Ishikawa (cell line): Measurements from ENCODE around the gene TCF15.

ENCODE experiments used
- CEBPB ChIP-seq: IDR thresholded peaks from 2 replicates; pipeline ENCODE4 v1.6.1; 2012
- EP300 ChIP-seq: IDR thresholded peaks from 2 replicates; pipeline ENCODE4 v1.6.1; 2012; ENCODE audit warnings: borderline replicate concordance
- MAX ChIP-seq: IDR thresholded peaks from 2 replicates; pipeline ENCODE4 v1.6.1; 2012
- REST ChIP-seq: IDR thresholded peaks from 2 replicates; pipeline ENCODE4 v1.6.1; 2012; ENCODE audit warnings: low read depth, mild to moderate bottlenecking
- TAF1 ChIP-seq: IDR thresholded peaks from 2 replicates; pipeline ENCODE4 v1.6.1; 2012; ENCODE audit warnings: low read depth, mild to moderate bottlenecking
- TEAD4 ChIP-seq: IDR thresholded peaks from 2 replicates; pipeline ENCODE4 v1.6.1; 2012

- TF ChIP-seq EP300 (no peak), TAF1 (no peak), TEAD4 (no peak), REST (no peak), CEBPB (no peak), MAX (no peak)
Observed at GRCh38 chr20:555976-556385, 54.1 kb downstream of the TCF15 start.
